Activated CD4-positive, alpha-beta memory T cell treated with anti-CD3 and anti-CD28 coated beads for 36 hours (primary cell): ENCODE data around the gene DCANP1. TPM values are rescaled to one million over a fixed set of nuclear protein-coding genes. Genes with fewer than 3 reads are reported as not detected.

ENCODE experiments used
- CTCF ChIA-PET: fragments of 350-600 bp; sonication (Branson Sonifier 250); formaldehyde crosslinking; loops from one replicate; lab custom pipeline; 2021; ENCODE audit warnings: antibody characterized with exemption, inconsistent platforms; lab: Charles Lee
- POLR2A ChIA-PET: fragments of 350-600 bp; sonication (Branson Sonifier 250); formaldehyde crosslinking; loops from one replicate; lab custom pipeline; 2021; ENCODE audit warnings: antibody characterized with exemption; lab: Charles Lee
- DNase-seq: peaks from one replicate; pipeline ENCODE4 v3.0.0-alpha.2; 2020
- H3K27ac Mint-ChIP-seq: one replicate; pipeline ENCODE4 v1.8.0; 2021; ENCODE audit warnings: mixed read lengths
- H3K27me3 Mint-ChIP-seq: one replicate; pipeline ENCODE4 v1.8.0; 2021; ENCODE audit warnings: mixed read lengths
- H3K36me3 Mint-ChIP-seq: one replicate; pipeline ENCODE4 v1.8.0; 2021; ENCODE audit warnings: mixed read lengths
- H3K4me1 Mint-ChIP-seq: one replicate; pipeline ENCODE4 v1.8.0; 2021; ENCODE audit warnings: low read depth, mixed read lengths
- H3K4me3 Mint-ChIP-seq: one replicate; pipeline ENCODE4 v1.8.0; 2021; ENCODE audit warnings: mild to moderate bottlenecking, mixed read lengths
- H3K9me3 Mint-ChIP-seq: one replicate; pipeline ENCODE4 v1.8.0; 2021; ENCODE audit warnings: mixed read lengths
- intact Hi-C: fragments of 100-400 bp; cut with micrococcal nuclease; formaldehyde crosslinking; loops from one replicate; pipeline ENCODE4 v1.15.1; 2023
- total RNA-seq, 2 experiments: library from RNA; stranded (reverse); gene quantifications; one replicate each; pipeline ENCODE4 v1.2.3, GENCODE V29; 2021

Gene DCANP1
- total RNA-seq, 2 experiments from 2014 or later = not detected

DNA sequence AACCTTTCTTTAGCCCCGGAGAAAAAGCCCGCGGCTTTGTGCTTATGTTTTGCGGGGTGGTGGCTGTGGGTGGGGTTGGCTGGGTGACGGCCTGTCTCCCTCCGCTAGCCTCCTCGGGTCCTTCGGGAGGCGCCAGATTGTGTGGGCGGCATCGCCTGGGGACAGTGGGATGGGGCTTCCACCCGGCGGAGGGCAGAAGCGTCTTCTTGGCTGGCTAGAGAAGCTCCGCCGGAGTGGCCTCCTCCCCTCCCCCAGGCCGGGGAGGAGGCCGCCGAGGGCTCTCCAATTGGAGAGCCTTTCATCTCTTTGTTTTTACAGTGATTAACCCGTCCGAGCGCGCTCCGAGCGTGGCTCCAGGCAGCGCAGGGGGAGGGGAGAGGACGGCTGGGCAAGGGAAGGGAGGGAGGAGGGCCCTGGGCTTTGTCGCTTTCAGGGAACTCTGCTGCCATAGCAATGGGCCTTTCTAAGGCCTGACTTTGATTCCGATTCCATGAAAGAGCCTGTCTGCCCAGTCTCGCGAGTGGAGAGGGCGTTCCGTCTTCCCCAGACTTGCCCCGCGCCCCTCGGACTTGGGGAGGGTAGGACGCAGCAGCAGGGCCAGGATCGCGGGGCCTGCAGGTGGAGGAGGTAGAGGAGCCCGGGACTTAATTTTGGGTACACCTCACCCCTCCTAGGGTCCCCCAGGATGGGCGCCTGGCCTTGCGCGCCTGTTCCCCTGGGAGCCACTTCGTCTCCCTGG lies 41.7 kb upstream of the DCANP1 start:
- no peaks in the 10 kb centered on the region for H3K9me3 Mint-ChIP-seq
- H3K4me1 Mint-ChIP-seq = peaks cover 3% of the 10 kb centered on the region
- ChIA-PET POLR2A (no interaction called here), CTCF (interaction anchor here (1.3 kb wide), 1 partner anchor 77 kb away, joined by 6 read pairs; no protein-coding TSS in a partner anchor)
- no peaks in the 10 kb centered on the region for H3K36me3 Mint-ChIP-seq
- no peak overlapping the region for H3K27ac Mint-ChIP-seq
- intact Hi-C loops = loop anchor here (5.0 kb wide), 1 partner anchor 58 kb away; no protein-coding TSS in a partner anchor
- DNase-seq = no peak
- no peak overlapping the region for H3K4me3 Mint-ChIP-seq
- peaks cover 74% of the 10 kb centered on the region for H3K27me3 Mint-ChIP-seq

DNA sequence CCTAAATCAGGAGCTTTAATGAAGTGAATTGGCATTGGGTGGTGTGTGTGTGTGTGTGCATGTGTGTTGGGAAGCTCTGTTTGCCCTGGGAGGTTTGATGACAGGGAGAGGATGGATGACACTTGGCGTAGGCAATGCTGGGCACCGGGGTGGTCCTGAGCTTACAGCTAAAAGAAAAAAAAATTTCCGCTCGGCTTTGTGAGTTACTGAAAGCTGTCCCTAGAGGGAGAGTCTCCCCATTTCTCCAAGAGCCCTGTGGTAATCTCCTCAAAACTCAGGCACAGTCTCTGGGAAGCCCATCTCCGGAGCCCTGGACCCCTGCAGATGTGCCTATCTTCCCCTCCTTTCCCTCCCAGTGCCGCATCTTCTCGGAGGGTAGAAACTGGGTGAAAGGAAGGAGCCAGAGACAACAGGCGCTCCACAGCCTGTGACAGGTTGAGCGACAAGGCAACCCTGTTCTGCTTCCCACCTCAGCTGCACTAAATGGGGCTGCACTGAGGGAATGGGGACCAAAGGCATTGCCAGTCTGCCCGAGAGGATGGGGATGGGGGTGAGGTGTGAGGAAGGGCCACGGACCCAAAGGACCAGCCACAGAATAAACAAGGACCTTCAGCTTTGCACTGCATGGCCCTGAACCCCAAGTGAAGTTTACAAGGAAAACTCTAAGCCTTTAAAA lies 40.8 kb upstream of the DCANP1 start:
- intact Hi-C loops = loop anchor here (5.0 kb wide), 1 partner anchor 59 kb away; no protein-coding TSS in a partner anchor
- Mint-ChIP-seq H3K4me1 (peaks cover 3% of the 10 kb centered on the region), H3K9me3 (no peaks in the 10 kb centered on the region), H3K36me3 (no peaks in the 10 kb centered on the region), H3K4me3 (no peak overlapping the region), H3K27me3 (peaks cover 70% of the 10 kb centered on the region), H3K27ac (no peak overlapping the region)
- ChIA-PET CTCF (interaction anchor here (1.0 to 1.3 kb wide), 3 partner anchors 21 to 78 kb away, joined by 3 to 6 read pairs (median 3); no protein-coding TSS in a partner anchor), POLR2A (no interaction called here)
- no peak for DNase-seq

DNA sequence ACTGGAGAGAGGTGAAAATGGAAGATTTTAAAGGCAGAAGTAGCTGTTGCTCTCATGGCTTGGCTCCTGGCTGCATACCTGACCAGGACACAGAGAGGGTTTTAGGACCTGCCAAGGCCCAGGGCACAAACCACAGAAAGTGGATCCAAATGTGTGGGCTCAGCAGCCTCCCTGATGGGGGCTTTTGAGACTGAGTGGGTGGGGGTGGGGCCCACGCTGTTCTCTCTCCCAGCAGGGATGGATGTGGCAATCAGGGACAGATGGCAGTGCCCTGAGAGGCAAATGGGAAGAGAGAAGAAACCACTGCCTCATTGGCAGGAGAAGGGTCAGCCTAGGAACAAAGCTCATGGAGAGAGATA lies 39.9 kb upstream of the DCANP1 start:
- H3K4me1 Mint-ChIP-seq = peaks cover 3% of the 10 kb centered on the region
- H3K9me3 Mint-ChIP-seq = no peaks in the 10 kb centered on the region
- H3K27ac Mint-ChIP-seq = no peak overlapping the region
- no peaks in the 10 kb centered on the region for H3K36me3 Mint-ChIP-seq
- H3K27me3 Mint-ChIP-seq = peaks cover 61% of the 10 kb centered on the region
- intact Hi-C loops = loop anchor here (5.0 kb wide), 1 partner anchor 60 kb away; no protein-coding TSS in a partner anchor
- DNase-seq = no peak
- ChIA-PET POLR2A (no interaction called here), CTCF (interaction anchor here (1.0 kb wide), 2 partner anchors 20 to 73 kb away, joined by 3 read pairs; no protein-coding TSS in a partner anchor)
- no peak overlapping the region for H3K4me3 Mint-ChIP-seq

DNA sequence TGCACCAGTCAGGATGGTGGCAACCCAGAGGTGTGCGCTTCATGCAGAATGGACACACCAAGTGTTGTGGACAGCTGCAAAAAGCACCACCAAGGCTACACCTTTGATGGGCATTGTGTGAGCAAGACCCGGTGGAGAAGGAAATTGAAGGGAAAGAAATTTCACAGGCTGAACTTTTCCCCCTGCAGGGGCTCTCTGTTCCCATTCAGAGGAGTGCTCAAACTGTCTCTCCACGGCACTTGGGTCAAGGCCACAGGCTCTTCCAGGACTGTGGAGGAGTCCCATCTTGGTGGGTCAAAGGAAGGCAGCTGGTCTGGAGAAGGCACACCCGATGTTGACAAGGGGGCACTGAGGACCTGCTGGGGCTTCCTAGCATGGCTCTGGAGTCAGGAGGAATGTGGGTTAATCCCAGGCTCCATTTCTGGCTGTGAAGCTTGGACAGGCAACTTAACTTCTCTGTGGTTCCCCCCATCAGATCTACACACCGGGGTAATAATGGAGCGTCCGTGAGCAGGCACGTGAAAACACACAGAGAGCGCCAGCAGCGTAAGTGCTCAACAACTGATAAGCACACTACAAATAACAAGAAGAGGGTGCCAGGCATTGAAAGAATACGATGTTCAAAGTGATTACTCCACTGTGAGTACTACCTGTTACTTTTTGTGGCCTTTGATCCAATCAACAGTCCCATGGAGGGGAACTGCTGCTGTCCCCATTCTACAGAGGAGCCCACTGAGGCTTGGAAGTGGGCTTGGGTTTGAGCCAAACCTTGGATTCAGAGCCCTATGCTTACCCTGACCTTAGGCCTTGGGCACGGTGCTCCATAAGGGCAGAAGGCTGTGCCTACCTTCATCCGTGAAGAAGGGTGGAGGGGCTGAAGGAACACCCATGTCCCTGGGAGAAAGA lies 39.2 kb upstream of the DCANP1 start:
- DNase-seq = no peak
- no peaks in the 10 kb centered on the region for H3K9me3 Mint-ChIP-seq
- H3K4me1 Mint-ChIP-seq = peaks cover 3% of the 10 kb centered on the region
- H3K4me3 Mint-ChIP-seq = no peak overlapping the region
- H3K27ac Mint-ChIP-seq = no peak overlapping the region
- CTCF ChIA-PET = interaction anchor here (1.0 kb wide), 2 partner anchors 20 to 74 kb away, joined by 3 read pairs; no protein-coding TSS in a partner anchor
- POLR2A ChIA-PET = no interaction called here
- peaks cover 57% of the 10 kb centered on the region for H3K27me3 Mint-ChIP-seq
- intact Hi-C loops = loop anchor here (5.0 kb wide), 1 partner anchor 61 kb away; no protein-coding TSS in a partner anchor
- H3K36me3 Mint-ChIP-seq = no peaks in the 10 kb centered on the region

DNA sequence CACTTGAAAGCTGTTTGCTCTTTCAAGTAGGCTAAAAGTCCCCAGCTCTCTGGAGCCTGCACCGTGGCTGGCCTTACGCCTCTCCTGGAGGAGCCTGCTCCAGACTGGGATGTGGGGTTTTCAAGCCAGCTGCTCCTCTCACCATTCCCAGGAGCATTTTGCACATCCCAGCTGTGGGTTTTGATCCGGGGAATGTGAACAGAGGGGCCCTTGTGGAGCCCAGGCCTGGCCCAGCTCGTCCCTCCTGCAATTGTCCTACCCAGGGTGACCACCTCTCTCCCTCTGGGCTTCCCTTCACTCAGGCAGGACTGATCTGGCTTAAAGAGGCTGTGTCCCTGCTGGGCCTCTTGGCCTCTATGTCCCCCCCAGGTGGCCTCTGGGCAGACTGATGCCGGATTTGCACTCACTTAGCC lies 37.5 kb upstream of the DCANP1 start:
- H3K27me3 Mint-ChIP-seq = peaks cover 43% of the 10 kb centered on the region
- POLR2A ChIA-PET = no interaction called here
- CTCF ChIA-PET = no interaction called here
- H3K9me3 Mint-ChIP-seq = no peaks in the 10 kb centered on the region
- H3K27ac Mint-ChIP-seq = no peak overlapping the region
- no peaks in the 10 kb centered on the region for H3K4me1 Mint-ChIP-seq
- intact Hi-C loops = loop anchor here (5.0 kb wide), 1 partner anchor 63 kb away; no protein-coding TSS in a partner anchor
- no peak for DNase-seq
- no peak overlapping the region for H3K4me3 Mint-ChIP-seq
- H3K36me3 Mint-ChIP-seq = no peaks in the 10 kb centered on the region

DNA sequence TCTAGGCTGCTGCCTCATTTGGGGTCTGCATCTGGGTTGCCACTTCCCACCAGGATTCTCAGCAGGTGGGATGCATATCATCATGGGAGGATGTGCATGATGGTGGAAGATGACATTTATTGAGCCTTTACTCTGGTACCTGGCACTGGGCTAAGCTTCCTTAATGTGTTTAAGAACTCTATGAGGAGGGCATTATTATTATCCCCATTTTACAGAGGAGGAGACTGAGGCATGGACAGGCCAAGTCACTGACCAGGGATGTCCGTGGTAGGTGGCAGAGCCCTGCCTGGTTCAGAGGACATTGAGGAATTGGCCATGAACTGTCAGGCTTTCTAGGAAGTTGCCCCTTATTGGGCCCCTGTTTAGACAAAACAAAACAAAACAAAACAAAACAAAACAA lies 36.1 kb upstream of the DCANP1 start:
- DNase-seq = no peak
- ChIA-PET CTCF (no interaction called here), POLR2A (no interaction called here)
- Mint-ChIP-seq H3K27me3 (peaks cover 36% of the 10 kb centered on the region), H3K4me3 (no peak overlapping the region), H3K4me1 (no peaks in the 10 kb centered on the region), H3K27ac (no peak overlapping the region), H3K9me3 (no peaks in the 10 kb centered on the region), H3K36me3 (no peaks in the 10 kb centered on the region)
- intact Hi-C loops = no loop called here

DNA sequence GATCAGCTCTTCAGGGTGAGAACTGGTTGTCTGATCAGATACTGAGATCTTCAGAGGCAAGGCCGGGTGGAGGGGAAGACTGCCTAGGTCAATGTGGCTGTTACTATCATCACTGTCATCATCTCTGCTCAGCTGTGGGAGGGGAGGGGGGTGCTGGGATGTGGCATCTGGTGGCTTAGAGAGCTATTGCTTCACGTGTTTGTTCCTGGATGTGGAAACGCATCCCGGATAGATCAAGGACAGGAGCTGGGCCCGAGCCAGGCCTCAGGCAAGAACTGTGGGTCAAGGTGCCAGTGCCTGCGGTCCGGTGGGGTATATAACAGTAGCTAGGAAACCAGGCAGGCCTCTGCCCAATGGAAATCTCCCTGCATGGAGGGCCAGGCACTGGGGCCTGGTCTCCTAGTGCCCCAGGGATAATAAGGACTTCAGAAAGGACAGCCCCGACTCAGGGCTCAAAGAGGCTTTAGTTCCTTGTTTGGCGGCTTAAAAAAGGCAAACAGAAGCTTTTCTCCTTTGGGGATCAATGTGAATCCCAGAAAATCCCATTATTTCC lies 35.3 kb upstream of the DCANP1 start:
- no peak overlapping the region for H3K27ac Mint-ChIP-seq
- no peaks in the 10 kb centered on the region for H3K4me1 Mint-ChIP-seq
- DNase-seq = no peak
- no peaks in the 10 kb centered on the region for H3K9me3 Mint-ChIP-seq
- POLR2A ChIA-PET = no interaction called here
- H3K27me3 Mint-ChIP-seq = peaks cover 28% of the 10 kb centered on the region
- no peaks in the 10 kb centered on the region for H3K36me3 Mint-ChIP-seq
- H3K4me3 Mint-ChIP-seq = no peak overlapping the region
- intact Hi-C loops = no loop called here
- CTCF ChIA-PET = no interaction called here

DNA sequence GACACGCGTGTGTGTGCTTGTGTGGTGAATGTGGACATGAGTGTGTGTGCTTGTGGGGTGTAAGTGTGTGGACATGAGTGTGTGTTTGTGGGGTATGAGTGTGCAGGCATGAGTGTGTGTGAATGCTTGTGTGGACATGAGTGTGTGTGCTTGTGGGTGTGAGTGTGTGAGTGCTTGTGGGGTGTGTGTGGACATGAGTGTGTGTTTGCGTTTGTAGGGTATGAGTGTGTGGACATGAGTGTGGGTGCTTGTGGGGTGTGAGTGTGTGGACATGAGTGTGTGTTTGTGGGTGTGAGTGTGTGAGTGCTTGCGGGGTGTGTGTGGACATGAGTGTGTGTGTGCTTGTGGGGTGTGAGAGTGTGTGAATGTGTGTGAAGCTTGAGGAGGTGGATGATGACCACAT lies 34.8 kb upstream of the DCANP1 start:
- no peak for DNase-seq
- ChIA-PET POLR2A (no interaction called here), CTCF (no interaction called here)
- no peaks in the 10 kb centered on the region for H3K4me1 Mint-ChIP-seq
- peaks cover 23% of the 10 kb centered on the region for H3K27me3 Mint-ChIP-seq
- intact Hi-C loops = no loop called here
- no peak overlapping the region for H3K4me3 Mint-ChIP-seq
- H3K27ac Mint-ChIP-seq = no peak overlapping the region
- no peaks in the 10 kb centered on the region for H3K36me3 Mint-ChIP-seq
- no peaks in the 10 kb centered on the region for H3K9me3 Mint-ChIP-seq

DNA sequence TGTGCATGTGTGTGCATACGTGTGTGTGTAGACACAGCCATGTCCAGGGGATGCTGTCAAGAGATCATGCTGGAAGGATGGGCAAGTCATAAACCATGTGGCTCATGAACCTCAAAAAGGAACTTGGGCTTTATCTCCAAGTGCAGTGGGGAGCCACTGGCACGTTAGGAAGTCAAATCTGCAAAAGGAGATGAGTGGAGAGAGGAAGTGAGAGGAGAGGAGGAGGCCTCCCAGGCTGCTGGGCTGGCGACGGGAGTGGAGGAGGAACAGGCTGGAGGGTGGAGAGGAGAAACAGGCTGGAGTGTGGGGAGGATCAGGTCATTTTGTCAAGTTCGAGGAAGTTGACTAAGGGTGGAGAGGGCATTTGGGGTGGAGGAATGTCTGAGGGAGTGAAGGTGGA lies 34.2 kb upstream of the DCANP1 start:
- CTCF ChIA-PET = no interaction called here
- intact Hi-C loops = no loop called here
- POLR2A ChIA-PET = no interaction called here
- DNase-seq = no peak
- peaks cover 18% of the 10 kb centered on the region for H3K27me3 Mint-ChIP-seq
- H3K27ac Mint-ChIP-seq = no peak overlapping the region
- no peaks in the 10 kb centered on the region for H3K4me1 Mint-ChIP-seq
- no peaks in the 10 kb centered on the region for H3K9me3 Mint-ChIP-seq
- H3K4me3 Mint-ChIP-seq = no peak overlapping the region
- H3K36me3 Mint-ChIP-seq = no peaks in the 10 kb centered on the region

DNA sequence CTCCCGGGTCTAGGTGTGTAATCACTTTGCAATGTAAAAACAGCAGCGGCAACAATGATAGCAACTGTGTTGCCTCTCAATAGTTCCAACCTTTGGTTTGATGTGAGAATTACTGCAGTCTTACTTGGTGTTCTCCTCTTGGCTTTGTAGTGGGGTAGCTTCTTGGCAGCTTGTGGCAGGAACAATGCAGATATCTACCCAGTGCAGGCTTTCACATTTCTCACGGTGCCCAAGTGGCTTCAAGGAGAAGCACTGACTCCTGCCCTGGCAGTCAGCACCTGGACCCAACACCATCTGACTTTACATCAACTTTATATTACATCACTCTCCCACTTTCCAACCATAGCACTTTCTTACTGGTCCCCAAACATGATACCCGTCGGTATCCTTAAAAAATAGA lies 33.4 kb upstream of the DCANP1 start:
- ChIA-PET POLR2A (no interaction called here), CTCF (interaction anchor here (1.0 kb wide), 1 partner anchor 86 kb away, joined by 5 read pairs; no protein-coding TSS in a partner anchor)
- Mint-ChIP-seq H3K9me3 (no peaks in the 10 kb centered on the region), H3K27ac (no peak overlapping the region), H3K4me1 (no peaks in the 10 kb centered on the region), H3K27me3 (peaks cover 10% of the 10 kb centered on the region), H3K36me3 (no peaks in the 10 kb centered on the region), H3K4me3 (no peak overlapping the region)
- intact Hi-C loops = no loop called here
- no peak for DNase-seq

DNA sequence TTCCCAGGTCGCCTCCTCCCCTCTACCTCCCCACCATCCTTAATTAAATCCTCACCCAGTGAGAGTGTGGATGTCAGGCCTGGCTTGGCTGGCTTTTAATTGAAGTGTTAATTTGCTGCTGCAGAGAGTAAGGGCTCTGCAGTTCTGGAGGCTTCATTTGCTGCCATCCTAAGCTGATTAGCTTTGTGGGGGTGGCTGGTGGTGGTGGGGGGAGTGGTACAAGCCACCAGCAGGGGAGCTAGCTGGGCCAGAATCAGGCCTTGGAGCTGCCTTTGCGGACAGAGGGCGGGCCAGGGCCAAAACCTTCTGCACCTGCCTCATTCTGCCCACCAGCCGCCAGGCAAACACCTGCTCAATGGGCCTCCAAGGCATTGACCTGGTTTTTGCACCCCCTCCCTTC lies 31.8 kb upstream of the DCANP1 start:
- H3K27me3 Mint-ChIP-seq = peaks cover 4% of the 10 kb centered on the region
- no peak overlapping the region for H3K27ac Mint-ChIP-seq
- POLR2A ChIA-PET = no interaction called here
- H3K36me3 Mint-ChIP-seq = no peaks in the 10 kb centered on the region
- intact Hi-C loops = no loop called here
- CTCF ChIA-PET = interaction anchor here (0.7 to 1.3 kb wide), 2 partner anchors 13 to 87 kb away, joined by 3 to 5 read pairs; no protein-coding TSS in a partner anchor
- H3K4me3 Mint-ChIP-seq = no peak overlapping the region
- H3K9me3 Mint-ChIP-seq = no peaks in the 10 kb centered on the region
- no peaks in the 10 kb centered on the region for H3K4me1 Mint-ChIP-seq
- DNase-seq = no peak
